Kasumi-1 (cell line): ENCODE measurements around the gene TMEM256.
A peak's percentile ranks its signal among the peaks of the same experiment; 100 is the strongest.
"Not testable (repeated sequence)": the region's sequence is repeated elsewhere in the genome, so short reads cannot be mapped to it uniquely, and the experiment has no call there.

Experiments
- DNase-seq, 2 experiments: peaks; one replicate each; lab custom pipeline; 2025; lab: John Stamatoyannopoulos, UW

Gene TMEM256

DNA sequence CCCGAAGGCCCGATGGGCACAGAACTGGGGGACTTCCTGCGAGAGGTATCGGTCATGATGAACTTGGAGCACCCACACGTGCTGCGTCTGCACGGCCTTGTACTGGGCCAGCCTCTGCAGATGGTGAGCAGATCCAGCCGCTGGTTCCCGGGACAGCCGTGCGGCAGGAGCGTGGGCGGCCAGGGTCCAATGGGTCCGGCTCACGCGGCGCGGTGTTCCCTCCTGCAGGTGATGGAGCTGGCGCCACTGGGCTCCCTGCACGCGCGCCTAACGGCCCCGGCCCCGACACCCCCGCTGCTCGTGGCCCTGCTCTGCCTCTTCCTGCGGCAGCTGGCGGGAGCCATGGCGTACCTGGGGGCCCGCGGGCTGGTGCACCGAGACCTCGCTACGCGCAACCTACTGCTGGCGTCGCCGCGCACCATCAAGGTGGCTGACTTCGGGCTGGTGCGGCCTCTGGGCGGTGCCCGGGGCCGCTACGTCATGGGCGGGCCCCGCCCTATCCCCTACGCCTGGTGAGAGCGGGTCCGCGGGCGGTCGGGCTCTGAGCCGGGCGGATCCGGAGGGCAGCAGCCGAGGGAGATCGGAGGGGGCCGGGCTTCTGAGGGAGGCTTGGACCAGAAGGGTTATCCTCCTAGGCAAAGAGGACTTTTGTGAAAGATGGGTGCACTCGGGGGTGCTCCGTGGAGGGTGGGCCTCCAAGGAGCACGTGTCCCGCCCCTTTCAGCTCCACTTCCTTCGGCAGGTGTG is 20.0 kb downstream of the TMEM256 start:
- peak in 1 of 2 experiments; percentile 3 for DNase-seq

GRCh38 chr17:7383371-7383741 is 20.5 kb downstream of the TMEM256 start:
- no peak for DNase-seq

DNA sequence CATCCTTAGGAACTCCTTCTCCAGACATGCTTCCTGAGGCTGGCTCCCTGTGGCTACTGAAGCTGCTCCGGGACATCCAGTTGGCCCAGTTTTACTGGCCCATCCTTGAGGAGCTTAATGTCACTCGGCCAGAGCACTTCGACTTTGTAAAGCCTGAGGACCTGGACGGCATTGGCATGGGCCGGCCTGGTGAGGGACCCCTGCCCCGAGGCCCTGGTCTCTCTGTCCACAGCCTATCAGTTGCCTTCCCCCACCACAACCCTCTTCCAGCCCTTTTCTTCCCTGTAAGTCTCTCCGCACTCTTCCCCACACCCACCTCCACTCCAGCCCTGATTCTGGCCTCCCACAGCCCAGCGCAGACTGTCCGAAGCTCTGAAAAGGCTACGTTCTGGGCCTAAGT is 21.0 kb downstream of the TMEM256 start:
- no peak for DNase-seq

DNA sequence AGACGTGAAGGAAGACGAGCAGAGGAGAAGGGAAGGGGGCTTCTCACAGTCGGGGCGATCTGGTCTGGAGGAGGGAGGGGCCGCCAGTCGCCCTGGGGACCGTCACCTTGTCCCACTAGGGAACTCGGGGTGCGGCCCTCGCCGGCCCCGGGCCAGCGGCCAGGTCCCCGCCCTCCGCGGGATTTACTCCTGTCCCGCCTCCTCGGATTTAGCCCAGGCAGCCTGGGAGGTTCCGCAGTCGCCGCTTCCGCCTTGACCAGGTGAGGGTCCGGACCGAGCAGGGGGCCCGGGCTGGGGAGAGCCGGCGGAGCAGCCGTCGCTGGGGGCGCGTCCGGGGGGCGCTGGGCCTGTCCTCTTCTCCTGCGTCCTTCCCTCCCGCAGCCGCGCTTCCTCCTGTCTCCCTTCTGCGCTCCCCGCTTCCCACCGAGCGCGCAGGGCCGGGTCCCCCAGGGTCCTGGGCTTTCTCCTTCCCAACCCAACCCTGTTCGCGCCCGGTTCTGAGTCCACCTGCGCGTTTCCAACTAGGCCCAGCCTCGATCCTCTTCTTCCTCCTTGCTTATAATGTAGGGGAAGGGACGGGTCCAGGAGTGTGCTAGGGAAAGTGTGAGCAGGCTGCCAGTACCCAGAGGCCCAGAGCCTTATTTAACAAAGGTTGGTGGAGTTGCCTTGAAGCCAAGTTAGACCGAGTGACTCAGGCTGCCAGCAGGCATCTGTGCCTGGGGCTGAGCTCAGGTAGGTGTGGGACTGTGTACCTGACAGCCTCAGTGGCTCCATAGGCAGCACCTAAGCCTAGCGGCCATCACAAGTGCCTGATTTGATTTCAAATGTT is 22.8 kb downstream of the TMEM256 start, which contains the start of gene TNK1:
TSS of gene TNK1 (plus strand) at position 235 of the 829 bp plus-strand sequence. CDS start 1,838 bp downstream, outside the sequence.
- no peak for DNase-seq

DNA sequence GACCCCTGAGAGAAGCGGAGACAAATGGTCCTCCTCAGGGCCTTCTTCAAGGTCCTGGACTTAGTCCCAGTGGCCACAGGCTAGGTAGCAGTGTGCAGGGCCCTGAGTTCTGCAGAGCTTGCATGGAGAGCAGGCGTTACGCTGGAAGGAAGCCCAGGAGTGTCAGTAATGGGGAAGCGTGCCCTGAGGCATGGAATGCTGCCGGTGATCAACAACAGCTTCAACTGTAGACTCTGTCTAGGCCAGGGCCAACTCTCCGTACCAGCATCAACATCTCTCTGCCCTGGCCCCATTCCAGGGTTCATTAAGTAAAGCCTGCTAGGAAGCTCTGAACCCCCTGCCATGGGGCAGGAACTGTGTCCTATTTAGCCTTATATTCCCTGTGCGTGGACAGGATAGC is 23.6 kb downstream of the TMEM256 start:
- DNase-seq: no peak

- DNase-seq: no peak
Observed at GRCh38 chr17:7379134-7379533, 24.8 kb downstream of the TMEM256 start.

GRCh38 chr17:7374353-7374752 is 29.5 kb downstream of the TMEM256 start:
- DNase-seq: no peak

DNA sequence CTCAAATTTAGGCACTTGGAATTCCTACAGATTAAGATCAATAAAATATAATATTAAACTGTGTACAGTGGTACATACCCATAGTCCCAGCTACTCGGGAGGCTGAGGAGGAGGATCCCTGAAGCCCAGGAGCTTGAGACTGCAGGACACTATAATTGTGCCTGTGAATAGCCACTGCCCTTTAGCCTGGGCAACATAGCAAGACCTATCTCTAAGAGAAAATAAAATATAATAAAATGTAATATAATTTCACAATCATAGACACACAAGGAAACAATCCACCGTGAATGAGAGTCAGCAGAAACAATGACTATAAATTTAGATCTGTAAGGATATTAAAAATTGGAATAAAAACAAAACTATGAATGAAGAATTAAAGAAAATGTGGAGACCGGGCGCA is 33.0 kb downstream of the TMEM256 start:
- DNase-seq: no peak

DNA sequence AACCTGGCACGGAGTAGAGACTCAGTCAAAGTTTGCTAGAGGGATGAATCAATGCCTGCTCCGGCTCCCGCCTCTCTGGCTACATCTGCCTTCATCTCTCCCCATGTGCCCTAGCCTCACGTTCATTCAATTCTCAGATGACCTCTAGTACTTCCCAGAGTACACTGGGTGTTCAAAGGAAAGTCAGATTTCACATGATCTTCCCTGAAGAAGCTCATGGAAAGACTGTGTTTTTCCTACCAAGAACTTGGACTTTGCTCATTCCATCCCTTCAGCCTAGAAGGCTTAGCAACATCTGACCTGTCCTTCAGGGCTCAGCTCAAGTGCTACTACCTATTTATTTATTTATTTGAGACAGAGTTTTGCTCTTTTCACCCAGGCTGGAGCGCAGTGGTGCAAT is 34.1 kb downstream of the TMEM256 start:
- DNase-seq: no peak

- not testable (repeated sequence) for DNase-seq
Observed at GRCh38 chr17:7368599-7368994, 35.3 kb downstream of the TMEM256 start.

DNA sequence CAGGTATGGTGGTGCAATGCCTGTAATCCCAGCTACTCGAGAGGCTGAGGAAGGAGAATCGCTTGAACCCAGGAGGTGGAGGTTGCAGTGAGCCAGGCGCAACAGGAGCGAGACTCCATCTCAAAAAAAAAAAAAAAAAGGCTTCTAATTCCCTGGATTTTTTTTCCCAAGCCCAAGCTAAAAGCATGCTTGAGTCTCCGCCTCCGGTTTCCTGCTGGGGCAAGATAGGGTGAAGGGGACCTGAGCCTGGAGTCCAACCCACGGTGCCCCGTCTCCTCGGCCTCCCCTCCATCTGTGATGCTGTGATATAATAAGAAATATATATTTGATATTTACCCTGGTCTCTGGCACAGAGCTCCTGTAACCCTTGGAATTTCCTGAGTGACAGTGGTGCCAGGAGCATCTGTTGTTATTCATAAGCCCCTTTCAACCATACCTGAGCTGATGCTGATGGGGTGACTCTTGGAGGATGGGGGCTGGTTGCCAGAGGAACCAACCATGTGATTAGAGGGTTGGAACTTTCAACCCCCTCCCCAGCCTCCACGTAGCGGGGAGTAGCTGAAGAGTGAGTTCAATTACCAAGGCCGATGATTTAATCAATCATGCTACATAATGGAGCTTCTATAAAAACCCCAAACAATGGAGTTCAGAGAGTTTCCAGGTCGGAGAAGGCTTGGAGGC is 35.8 kb downstream of the TMEM256 start:
- DNase-seq: no peak

DNA sequence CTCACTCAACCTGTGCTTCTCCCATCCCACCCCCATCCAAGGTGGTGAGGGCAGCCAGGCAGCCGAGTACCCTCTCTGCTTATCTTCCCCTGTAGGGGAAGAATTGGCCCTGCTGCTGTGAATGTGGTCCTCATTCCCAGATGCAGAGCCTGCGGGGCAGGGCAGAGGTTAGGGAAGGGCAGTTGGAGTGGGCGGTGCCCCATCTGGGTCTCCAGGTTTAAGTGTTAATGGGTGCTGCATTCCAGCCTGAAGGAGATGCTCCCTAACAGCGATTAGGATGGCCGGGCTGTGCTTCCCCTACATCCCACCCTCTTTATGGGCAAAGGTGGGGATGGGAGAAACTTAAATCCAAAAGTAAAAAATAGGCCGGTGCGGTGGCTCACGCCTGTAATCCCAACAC is 36.8 kb downstream of the TMEM256 start:
- DNase-seq: no peak

DNA sequence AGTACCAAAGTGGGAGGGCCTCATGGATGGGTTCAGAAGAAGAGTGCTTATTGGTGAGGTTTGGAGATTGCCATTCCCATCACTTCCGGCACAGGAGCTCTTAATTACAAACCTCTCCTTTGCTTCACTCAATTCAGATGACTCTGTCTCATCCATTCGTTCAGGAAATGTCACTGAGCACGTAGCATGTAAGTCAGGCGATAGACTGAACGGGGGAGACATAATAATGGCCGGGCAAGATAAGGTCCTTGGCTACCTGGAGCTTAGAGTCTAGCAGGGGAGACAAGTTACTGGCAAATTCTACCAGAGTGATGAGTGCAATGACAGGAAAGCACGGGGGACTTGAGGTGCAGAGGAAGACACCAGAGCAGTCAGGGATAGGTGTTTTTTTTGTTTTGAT is 37.9 kb downstream of the TMEM256 start:
- not testable (repeated sequence) for DNase-seq

DNA sequence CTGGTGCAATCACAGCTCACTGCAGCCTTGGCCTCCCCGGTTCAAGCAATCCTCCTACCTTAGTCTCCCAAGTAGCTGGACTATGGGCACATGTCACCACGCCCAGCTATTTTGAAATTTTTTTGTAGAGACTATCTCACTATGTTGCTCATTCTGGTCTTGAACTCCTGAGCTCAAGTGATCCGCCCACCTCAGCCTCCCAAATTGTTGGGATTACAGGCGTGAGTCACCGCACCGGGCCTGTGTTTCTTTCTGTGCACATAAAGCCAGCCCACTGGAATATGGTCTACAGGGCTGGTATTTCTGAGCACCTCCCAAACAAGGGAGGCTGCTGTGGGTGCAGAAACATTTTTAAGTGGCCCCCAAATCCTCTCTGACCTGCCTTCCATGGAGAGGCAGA is 40.6 kb downstream of the TMEM256 start:
- DNase-seq: no peak

- DNase-seq: no peak
Observed at GRCh38 chr17:7361906-7362305, 42.0 kb downstream of the TMEM256 start.

- DNase-seq: no peak
Observed at GRCh38 chr17:7357381-7357780, 46.5 kb downstream of the TMEM256 start.

DNA sequence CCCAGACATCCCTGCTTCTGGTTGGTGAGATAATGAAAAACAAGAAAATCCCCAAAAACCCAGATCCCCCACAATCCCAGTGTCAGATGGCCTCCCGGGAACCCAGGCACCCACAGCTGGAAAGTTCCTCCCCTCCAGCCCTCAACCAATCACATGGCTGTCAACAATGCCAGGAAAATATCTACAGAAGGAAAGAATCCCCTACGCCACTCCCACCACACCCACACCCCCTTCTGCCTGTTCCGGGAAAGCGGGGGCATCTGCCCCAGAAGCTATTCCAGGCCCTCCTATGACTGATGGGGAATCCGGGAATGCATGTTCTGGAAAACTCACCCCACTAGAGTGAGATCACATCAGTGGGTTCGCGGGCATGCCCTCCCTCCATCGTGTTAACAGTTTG is 47.1 kb downstream of the TMEM256 start:
- no peak for DNase-seq

- DNase-seq: peak; percentile 18 to 40
Observed at GRCh38 chr17:7356072-7356549, 47.8 kb downstream of the TMEM256 start.

- no peak for DNase-seq
Observed at GRCh38 chr17:7355573-7355972, 48.3 kb downstream of the TMEM256 start.

GRCh38 chr17:7355053-7355452 is 48.8 kb downstream of the TMEM256 start, which contains the start of gene TMEM95:
Gene TMEM95, plus strand, starts transcription at chr17:7355156. Its CDS starts 49 bp downstream, at chr17:7355205.
- no peak for DNase-seq

DNA sequence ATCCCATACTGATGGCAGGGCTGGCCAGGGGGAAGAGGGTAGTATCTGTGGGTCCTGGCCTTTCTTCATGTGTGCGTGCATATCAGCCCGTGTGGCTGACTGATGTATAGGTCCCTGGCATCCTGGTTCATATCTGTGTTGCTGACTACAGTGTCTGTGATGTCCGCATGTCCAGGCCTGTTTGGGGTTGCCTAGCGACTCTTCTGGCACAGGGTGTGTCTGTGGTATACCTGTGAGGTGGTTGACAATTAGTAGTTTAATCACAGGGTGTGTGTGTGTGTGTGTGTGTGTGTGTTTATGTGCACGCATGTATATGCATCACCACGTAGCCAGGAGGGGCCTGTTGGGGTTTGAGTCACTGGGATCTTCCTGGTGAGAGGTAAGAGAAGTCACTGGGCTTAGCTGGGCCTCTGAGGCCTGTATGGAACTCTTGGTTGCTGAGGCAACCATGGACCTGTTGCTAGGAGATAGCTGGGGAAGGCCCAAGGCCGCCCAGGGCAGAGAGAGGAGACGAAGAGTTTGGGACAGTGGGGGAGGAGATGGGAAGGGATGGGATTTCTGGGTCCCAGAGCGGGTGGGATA is 49.5 kb downstream of the TMEM256 start:
- no peak for DNase-seq
